ENCODE data around the gene HIBCH.

HIBCH gene

DNA sequence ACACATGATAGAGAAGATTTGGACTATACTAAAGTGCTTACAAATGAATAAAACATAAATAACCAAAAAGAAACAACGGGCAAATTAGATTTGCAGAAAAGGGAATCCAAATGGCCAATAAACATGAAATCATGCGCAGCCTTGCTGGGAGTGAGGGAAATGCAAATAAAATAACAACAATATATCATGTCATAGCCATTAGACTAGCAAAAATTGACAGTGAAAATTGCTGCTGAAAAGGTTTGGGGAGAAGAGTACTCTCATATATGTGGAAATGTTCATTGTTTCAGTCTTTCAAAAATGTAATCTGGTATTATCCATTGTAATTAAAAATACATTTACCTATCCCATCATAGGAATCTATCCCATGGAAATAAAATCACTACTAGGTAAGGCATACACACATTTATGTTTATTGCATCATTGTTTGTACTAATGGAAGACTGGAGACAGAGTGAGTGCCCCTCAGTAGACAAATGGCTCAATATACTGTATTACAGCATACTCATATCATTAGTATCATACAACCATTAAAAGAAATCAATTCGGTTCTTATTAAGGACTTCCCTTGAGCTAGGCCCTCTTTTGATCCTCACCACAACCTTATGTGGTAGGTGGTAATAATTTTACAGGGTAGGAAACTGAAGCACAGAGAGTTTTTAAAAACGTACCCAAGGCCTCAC lies 163.0 kb downstream of the HIBCH start:
- DNase-seq (ENCODE audit: low read depth) = no peak
- TF ChIP-seq, protein P1, sequence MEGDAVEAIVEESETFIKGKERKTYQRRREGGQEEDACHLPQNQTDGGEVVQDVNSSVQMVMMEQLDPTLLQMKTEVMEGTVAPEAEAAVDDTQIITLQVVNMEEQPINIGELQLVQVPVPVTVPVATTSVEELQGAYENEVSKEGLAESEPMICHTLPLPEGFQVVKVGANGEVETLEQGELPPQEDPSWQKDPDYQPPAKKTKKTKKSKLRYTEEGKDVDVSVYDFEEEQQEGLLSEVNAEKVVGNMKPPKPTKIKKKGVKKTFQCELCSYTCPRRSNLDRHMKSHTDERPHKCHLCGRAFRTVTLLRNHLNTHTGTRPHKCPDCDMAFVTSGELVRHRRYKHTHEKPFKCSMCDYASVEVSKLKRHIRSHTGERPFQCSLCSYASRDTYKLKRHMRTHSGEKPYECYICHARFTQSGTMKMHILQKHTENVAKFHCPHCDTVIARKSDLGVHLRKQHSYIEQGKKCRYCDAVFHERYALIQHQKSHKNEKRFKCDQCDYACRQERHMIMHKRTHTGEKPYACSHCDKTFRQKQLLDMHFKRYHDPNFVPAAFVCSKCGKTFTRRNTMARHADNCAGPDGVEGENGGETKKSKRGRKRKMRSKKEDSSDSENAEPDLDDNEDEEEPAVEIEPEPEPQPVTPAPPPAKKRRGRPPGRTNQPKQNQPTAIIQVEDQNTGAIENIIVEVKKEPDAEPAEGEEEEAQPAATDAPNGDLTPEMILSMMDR (IDR thresholded peaks at IDR 0.05; ENCODE audit: low read depth, low read length, missing control alignments) = no peak
- H3K4me3 ChIP-seq (ENCODE audit: low read depth, low read length) = no peak overlapping the region
- in situ Hi-C loops (cut with HindIII; ENCODE audit: low sequenced_read_pairs) = no loop called here
